ENCODE results near the gene STK11.
A peak's percentile ranks its signal among the peaks of the same experiment; 100 is the strongest.

STK11 gene

GRCh38 chr19:1262623-1263123 is 57.1 kb downstream of the STK11 start:
- no peak for DNase-seq (ENCODE audit: low spot score)

DNA sequence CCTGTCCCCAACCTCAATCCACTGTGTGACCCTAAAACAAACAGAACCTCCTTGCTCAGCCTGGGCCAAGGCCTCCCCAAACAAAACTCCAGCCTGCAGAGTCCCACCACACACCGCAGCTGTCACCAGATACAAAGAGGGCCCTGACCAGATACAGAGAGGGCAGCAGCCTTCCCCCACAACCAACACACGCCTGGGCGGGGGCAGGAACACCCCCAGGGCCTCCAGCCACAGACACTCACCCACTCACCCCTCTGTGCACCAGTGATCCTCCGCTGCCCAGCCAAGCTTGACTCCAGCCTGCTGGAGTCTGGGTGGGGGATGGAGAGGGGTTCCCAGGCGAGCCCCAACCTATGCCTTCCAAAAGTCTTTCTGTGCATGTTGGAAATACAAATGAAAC is 57.6 kb downstream of the STK11 start:
- DNase-seq (ENCODE audit: low spot score) = no peak

DNA sequence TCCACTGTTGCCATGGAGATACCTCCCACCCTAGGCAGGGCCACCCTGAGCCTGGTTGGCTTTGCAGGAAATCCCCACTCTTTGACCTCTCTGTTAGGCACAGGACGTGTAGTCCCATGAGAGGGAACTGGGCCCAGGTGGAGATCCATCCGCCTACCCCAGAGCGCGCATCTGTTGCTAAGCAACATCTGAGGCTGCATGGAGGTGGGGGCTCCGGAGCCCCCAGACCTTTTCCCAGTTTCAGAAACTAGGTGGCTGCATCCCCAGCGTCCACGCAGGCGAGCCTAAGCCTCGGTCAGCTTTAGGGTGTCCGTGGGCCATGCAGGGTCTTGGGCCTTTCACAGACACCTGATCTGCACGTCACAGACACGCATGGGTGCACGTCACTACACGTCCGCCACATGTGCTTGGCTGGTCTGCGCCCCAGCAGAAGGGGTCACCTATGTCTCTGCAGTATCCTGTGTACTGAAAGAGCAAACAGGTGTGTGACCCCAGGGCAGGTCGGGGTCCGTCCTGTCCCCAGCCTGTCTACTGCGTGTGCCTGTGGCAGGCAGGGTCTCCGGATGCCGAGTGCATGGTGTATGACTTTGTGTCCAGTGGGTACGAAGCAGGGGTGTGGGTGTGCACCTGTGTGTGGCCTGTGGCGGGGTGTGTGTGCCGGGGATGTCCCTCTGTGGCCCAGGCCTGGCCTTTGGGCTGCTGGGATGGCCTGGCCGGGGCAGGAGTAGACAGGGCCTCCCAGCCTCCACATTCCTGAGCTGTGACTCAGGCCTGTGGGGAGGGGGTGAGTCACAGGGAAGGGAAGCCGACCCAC is 59.4 kb downstream of the STK11 start:
- peak; percentile 85 for DNase-seq (ENCODE audit: low spot score)

DNA sequence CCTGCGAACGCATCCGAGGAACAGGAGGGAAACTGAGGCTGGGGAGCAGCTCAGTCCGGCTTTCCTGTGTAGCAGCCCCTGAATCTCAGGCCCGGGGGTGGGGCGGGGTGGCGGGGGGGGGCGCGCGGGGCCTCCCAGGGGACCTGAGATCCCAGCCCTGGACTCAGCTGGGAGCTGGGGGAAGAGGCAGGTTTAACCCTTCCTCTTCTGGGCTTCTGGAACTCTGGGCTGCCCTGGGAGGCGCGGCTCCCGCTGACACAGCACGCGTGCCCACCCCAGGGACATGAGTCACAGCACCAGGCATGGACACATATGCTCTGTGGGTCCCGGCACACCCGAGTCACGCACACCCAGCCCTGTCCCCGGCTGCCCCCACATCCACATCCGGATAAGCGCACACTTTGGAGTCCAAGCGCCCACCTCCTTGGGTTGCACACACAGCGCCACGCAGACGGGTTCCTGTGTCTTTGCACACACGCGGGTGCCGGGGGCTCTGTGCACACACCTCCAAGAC is 60.1 kb downstream of the STK11 start:
- DNase-seq (ENCODE audit: low spot score) = peak; percentile 79

GRCh38 chr19:1266129-1266915 is 60.7 kb downstream of the STK11 start:
- DNase-seq (ENCODE audit: low spot score) = peak; percentile 90

GRCh38 chr19:1266916-1267476 is 61.4 kb downstream of the STK11 start:
- DNase-seq (ENCODE audit: low spot score) = peak; percentile 56

- no peak for DNase-seq (ENCODE audit: low spot score)
These were observed 62.1 kb downstream of the STK11 start for GRCh38 chr19:1267477-1268225.

DNA sequence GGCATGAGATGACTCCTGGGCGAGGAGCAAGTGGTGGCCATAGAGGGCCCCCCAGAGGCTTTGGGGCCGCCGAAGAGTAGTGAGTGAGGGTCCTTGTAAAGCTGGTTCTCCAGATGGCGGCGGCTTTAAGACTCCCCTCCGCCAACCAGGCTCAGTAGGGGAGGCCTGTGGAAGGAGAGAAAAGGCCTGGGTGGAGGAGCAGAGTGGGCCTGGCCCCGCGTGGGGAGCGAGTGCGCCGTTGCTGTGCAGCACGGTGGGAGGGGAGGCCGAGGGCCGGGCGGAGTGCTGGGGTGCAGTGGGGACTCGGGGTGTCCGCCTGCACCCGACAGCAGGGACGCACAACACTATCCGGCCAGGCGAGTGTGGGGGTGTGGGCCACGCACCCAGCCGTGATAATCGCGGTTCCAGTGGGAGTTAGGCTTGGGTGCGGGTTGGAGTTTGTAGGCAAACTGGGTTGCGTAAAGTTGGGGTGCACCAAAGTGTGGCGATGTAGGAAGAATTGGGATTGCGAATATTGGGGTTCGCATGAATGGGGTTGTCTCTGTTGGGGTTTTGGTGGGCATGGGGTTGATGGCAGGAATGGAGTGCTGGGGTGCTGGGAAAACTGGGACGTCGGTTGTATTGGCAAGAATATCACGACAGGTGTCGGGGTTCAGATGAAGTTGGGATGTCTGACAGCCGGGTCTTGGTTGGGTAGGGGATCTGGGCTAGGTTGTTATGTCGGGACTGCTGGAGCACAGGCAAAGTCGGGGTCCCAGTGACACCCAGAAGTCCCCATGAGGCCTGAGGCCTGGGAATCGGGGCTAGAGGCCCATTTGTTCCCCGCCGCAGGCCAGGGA is 62.9 kb downstream of the STK11 start:
- DNase-seq (ENCODE audit: low spot score) = no peak

- peak; percentile 98 for DNase-seq (ENCODE audit: low spot score)
These were observed 63.5 kb downstream of the STK11 start, which contains the start of gene CIRBP for GRCh38 chr19:1269065-1269477. Gene CIRBP (plus strand): TSS chr19:1269332. CDS start chr19:1270934, 1,602 bp downstream.

GRCh38 chr19:1269478-1270212 is 64.1 kb downstream of the STK11 start:
- DNase-seq (ENCODE audit: low spot score) = peak; percentile 89

DNA sequence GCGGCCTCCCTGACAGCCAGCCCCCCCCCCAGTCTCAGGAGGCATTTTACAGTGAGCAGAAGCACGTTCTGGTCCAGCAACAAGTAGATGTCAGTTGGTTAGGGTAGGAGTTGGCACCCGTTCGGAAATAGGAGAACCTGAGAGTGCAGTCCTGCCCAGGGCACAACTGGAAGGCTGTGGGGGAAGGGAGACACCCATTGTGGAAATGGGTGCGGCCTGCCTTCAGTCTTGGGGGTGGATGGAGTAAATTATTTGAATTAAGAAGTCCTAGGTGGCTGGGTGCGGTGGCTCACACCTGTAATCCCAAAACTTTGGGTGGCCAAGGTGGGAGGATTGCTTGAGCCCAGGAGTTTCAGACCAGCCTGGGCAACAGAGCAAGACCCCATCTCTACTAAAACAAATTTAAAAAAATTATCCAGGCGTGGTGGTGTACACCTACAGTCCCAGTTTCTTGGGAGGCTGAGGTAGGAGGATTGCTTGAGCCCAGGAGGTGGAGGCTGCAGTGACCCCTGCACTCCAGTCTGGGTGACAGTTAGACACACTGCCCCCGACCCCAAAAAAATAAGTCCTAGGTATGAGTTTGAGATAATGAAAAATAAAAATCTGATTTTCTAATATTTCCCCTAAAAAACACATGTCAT is 64.8 kb downstream of the STK11 start:
- DNase-seq (ENCODE audit: low spot score) = no peak

- DNase-seq (ENCODE audit: low spot score) = no peak
These were observed 65.4 kb downstream of the STK11 start for GRCh38 chr19:1270854-1271527.

DNA sequence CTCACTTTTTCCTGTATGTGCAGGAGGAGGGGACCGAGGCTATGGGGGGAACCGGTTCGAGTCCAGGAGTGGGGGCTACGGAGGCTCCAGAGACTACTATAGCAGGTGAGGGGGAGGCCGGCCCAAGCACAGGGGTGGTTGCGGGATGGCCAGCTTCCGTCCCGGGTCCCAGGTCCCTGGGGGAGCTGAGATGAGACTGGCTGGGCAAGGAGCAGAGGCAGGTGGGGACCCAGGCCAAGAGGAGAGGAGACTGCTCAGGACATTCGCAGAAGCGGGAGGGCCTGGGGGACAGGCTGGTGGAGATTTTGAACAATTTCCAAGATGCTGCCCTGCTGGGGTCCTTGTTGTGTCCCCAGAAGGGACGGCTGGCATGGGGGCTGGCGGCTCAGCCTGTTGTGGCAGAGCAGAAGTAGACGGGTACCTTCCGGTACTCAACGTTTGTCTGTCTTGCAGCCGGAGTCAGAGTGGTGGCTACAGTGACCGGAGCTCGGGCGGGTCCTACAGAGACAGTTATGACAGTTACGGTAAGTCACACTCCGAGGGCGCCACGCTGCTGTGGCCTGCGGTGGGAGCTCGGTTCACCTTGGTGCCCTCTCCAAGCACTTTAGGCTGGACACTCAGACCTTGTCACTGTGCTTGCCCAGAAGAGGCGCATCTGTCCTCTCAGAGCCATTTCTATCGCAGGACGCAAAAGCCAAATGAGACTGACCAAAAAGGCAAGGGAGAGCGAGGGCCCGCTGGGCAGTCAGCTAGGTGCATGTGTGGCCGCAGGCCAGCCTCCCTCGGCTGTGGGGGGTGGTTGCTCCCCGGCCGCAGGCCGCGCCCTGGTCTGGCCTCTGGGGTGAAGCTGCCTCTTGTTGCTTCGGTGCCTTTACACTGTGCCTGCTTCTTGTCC is 66.2 kb downstream of the STK11 start:
- no peak for DNase-seq (ENCODE audit: low spot score)

DNA sequence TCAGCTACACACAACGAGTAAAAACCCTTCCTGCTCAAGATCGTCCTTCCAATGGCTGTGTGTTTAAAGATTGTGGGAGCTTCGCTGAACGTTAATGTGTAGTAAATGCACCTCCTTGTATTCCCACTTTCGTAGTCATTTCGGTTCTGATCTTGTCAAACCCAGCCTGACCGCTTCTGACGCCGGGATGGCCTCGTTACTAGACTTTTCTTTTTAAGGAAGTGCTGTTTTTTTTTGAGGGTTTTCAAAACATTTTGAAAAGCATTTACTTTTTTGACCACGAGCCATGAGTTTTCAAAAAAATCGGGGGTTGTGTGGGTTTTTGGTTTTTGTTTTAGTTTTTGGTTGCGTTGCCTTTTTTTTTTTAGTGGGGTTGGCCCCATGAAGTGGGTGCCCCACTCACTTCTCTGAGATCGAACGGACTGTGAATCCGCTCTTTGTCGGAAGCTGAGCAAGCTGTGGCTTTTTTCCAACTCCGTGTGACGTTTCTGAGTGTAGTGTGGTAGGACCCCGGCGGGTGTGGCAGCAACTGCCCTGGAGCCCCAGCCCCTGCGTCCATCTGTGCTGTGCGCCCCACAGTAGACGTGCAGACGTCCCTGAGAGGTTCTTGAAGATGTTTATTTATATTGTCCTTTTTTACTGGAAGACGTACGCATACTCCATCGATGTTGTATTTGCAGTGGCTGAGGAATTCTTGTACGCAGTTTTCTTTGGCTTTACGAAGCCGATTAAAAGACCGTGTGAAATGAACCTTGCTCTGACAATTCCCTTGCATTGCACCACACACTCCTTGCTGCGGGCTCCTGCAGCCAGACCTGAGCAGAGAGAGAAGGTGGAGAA is 67.1 kb downstream of the STK11 start:
- no peak for DNase-seq (ENCODE audit: low spot score)

- no peak for DNase-seq (ENCODE audit: low spot score)
These were observed 67.9 kb downstream of the STK11 start for GRCh38 chr19:1273263-1274041.

All from AG08395 (cell line).